ENCODE results near the gene SH2B3. TPM values are rescaled to one million over a fixed set of nuclear protein-coding genes. Genes with fewer than 3 reads are reported as not detected.

Gene SH2B3
- total RNA-seq, 1 experiment from 2014 or later, result 40.6 TPM

- no peak for DNase-seq (ENCODE audit: extremely low read depth, low read depth)
Observed at GRCh38 chr12:111442301-111443045, 36.8 kb downstream of the SH2B3 start.

- no peak for DNase-seq (ENCODE audit: extremely low read depth, low read depth)
Observed at GRCh38 chr12:111443086-111443485, 37.4 kb downstream of the SH2B3 start.

- DNase-seq (ENCODE audit: extremely low read depth, low read depth), result no peak
Observed at GRCh38 chr12:111443586-111443985, 37.9 kb downstream of the SH2B3 start.

GRCh38 chr12:111444314-111444924 is 38.7 kb downstream of the SH2B3 start:
- no peak for DNase-seq (ENCODE audit: extremely low read depth, low read depth)

GRCh38 chr12:111444925-111445725 is 39.4 kb downstream of the SH2B3 start:
- no peak for DNase-seq (ENCODE audit: extremely low read depth, low read depth)

GRCh38 chr12:111445726-111446581 is 40.2 kb downstream of the SH2B3 start:
- no peak for DNase-seq (ENCODE audit: extremely low read depth, low read depth)

- no peak for DNase-seq (ENCODE audit: extremely low read depth, low read depth)
Observed at GRCh38 chr12:111446631-111447570, 41.2 kb downstream of the SH2B3 start.

- DNase-seq (ENCODE audit: extremely low read depth, low read depth), result no peak
Observed at GRCh38 chr12:111447571-111448265, 42.0 kb downstream of the SH2B3 start.

GRCh38 chr12:111448266-111448830 is 42.6 kb downstream of the SH2B3 start:
- DNase-seq (ENCODE audit: extremely low read depth, low read depth), result no peak

- DNase-seq (ENCODE audit: extremely low read depth, low read depth), result no peak
Observed at GRCh38 chr12:111448846-111449790, 43.4 kb downstream of the SH2B3 start.

GRCh38 chr12:111450676-111451075 is 45.0 kb downstream of the SH2B3 start:
- no peak for DNase-seq (ENCODE audit: extremely low read depth, low read depth)

- no peak for DNase-seq (ENCODE audit: extremely low read depth, low read depth)
Observed at GRCh38 chr12:111451232-111451631, 45.5 kb downstream of the SH2B3 start.

- peak; percentile 58 for DNase-seq (ENCODE audit: extremely low read depth, low read depth)
Observed at GRCh38 chr12:111451649-111452129, 46.0 kb downstream of the SH2B3 start.

GRCh38 chr12:111453071-111453989 is 47.6 kb downstream of the SH2B3 start:
- DNase-seq (ENCODE audit: extremely low read depth, low read depth), result no peak

- DNase-seq (ENCODE audit: extremely low read depth, low read depth), result no peak
Observed at GRCh38 chr12:111454311-111454710, 48.6 kb downstream of the SH2B3 start.
